Thyroid gland (tissue), 4 donors: ENCODE measurements around the gene EIF3J.

Experiments
- CTCF ChIP-seq, 6 experiments: fragments of 200-600 bp in 3 of 6; fragments of 450-650 bp in 3 of 6; sonication (generic) in 3 of 6; IDR thresholded peaks; one replicate each; pipeline ENCODE4 v1.5.1; 2016 to 2019; ENCODE audit warnings: antibody characterized with exemption in 6 of 6, mild to moderate bottlenecking in 2 of 6, inconsistent platforms in 1 of 6, moderate library complexity in 1 of 6
- POLR2A ChIP-seq, 2 donors: fragments of 450-650 bp; IDR thresholded peaks; one replicate each; pipeline ENCODE4 v1.6.1; 2017; ENCODE audit warnings: antibody characterized with exemption in 2 of 2, mild to moderate bottlenecking in 2 of 2, moderate library complexity in 1 of 2

- TF ChIP-seq CTCF (IDR thresholded peaks at IDR 0.05) = no peak
- no peak for TF ChIP-seq POLR2A (IDR thresholded peaks at IDR 0.05)
These were observed 41.4 kb upstream of the EIF3J start for GRCh38 chr15:44495562-44495961.
